ENCODE results near the gene RUFY4. TPM values are rescaled to one million over a fixed set of nuclear protein-coding genes. Genes with fewer than 3 reads are reported as not detected.

Gene RUFY4
- total and polyA plus RNA-seq, 2 donors (not counting 1 experiment from before 2014, with no cell fraction given) = not detected

DNA sequence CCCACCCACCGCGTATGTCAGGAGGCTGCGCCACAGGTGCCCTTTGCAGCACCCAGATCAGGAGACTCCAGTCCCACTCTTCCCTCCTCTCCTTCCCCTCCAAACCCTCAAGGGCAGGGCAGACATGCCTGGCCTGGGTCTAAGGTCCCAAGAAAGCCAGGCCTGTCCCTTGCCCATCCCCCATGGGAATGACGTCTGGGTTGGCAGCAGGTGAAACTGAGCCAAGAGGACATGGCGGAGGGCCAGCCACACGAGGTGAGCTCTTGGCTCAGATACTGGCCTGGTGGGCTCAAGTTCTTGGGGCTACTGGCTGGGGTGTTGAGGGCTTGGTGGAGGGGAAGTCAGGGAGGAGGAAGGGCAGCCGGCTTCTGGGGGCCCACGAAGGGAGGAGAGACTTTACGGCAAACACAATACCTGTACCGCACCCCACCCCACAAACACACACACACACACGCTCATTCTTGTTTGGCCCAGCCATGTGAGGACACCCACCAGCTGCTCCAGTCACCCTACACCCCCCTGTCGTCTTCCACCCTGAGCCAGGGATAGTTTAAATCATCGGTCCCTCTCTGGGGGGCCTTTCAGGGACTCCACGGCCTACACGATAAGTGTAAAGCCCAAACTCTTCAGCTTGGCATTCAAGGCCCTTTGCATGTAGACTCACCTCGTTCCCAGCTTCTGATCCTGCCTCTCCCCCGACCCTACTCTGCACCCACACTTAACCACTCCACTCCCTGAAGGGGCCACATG is 42.2 kb upstream of the RUFY4 start:
- no peaks in the 10 kb centered on the region for H3K36me3 ChIP-seq (ENCODE audit: control insufficient read depth, insufficient read depth, low read length)
- no peak overlapping the region for H3K9ac ChIP-seq (ENCODE audit: insufficient read depth, low read length)
- TF ChIP-seq, protein P1, sequence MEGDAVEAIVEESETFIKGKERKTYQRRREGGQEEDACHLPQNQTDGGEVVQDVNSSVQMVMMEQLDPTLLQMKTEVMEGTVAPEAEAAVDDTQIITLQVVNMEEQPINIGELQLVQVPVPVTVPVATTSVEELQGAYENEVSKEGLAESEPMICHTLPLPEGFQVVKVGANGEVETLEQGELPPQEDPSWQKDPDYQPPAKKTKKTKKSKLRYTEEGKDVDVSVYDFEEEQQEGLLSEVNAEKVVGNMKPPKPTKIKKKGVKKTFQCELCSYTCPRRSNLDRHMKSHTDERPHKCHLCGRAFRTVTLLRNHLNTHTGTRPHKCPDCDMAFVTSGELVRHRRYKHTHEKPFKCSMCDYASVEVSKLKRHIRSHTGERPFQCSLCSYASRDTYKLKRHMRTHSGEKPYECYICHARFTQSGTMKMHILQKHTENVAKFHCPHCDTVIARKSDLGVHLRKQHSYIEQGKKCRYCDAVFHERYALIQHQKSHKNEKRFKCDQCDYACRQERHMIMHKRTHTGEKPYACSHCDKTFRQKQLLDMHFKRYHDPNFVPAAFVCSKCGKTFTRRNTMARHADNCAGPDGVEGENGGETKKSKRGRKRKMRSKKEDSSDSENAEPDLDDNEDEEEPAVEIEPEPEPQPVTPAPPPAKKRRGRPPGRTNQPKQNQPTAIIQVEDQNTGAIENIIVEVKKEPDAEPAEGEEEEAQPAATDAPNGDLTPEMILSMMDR (conservative IDR thresholded peaks at IDR 0.05 in 1 of 2, IDR thresholded peaks at IDR 0.05 in 1 of 2; ENCODE audit: low read depth in 1 of 2, low read length in 2 of 2) = no peak
- no peak for TF ChIP-seq EZH2 (IDR thresholded peaks at IDR 0.05; ENCODE audit: low read length, missing control alignments)
- peaks cover 14% of the 10 kb centered on the region for H3K27me3 ChIP-seq (ENCODE audit: control insufficient read depth, insufficient read depth, low read length)
- no peaks in the 10 kb centered on the region for H4K20me1 ChIP-seq (ENCODE audit: control insufficient read depth, extremely low read depth, insufficient read depth, low read length)
- H3K4me3 ChIP-seq (replicated peaks in 1 of 4; ENCODE audit: control extremely low read depth in 1 of 4, insufficient read depth in 1 of 4, low read depth in 3 of 4, low read length in 4 of 4) = no peak overlapping the region
- no peak overlapping the region for H3K4me2 ChIP-seq (ENCODE audit: extremely low read depth, insufficient read depth, low read length)
- H3K79me2 ChIP-seq (ENCODE audit: control insufficient read depth, insufficient read depth, low read length) = no peaks in the 10 kb centered on the region
- H3K27ac ChIP-seq (ENCODE audit: insufficient read depth, low read length) = no peak overlapping the region
- no peaks in the 10 kb centered on the region for H3K9me3 ChIP-seq (ENCODE audit: control insufficient read depth, insufficient read depth, low read depth, low read length)
- H2AFZ ChIP-seq (ENCODE audit: low read length) = no peak overlapping the region
- DNase-seq (ENCODE audit: low read depth in 2 of 2) = no peak
- no peaks in the 10 kb centered on the region for H3K4me1 ChIP-seq (ENCODE audit: control insufficient read depth, extremely low read depth, insufficient read depth, low read length)

DNA sequence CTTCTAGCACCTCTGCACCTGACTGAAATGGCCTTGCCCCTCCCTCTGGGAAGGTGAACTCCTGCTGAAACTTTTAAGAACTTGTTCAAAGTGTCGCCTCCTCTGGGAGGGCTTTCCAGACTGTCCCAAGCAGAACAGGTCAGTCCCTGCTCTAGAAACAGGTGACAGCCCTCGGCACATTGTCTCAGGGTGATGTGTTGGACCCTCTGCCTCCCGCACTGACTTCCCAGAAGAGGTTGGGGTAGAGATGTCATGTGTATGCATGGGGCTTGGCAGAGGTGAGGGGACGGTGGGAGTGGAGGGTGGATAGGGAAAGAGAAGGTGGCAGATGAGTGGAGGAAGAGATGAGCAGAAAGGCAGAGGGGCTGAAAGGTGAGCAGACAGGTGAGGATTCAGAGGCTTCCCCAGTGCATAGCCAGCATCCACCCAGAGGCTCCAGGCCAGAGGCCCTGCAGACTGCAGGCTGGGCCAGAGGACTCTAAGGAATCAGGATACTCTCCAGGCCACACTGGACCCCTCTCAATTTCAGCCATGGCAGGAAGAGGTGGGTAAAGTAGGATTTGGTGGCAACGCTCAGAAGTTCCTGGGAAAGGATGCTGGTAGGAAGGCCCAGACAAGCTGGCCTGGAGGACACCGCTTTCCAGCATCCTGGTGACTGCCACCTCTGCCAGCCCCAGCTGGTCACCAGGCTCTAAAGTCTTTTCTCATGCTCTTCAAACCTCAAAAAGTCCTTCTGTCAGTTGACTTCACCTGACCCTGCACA is 41.4 kb upstream of the RUFY4 start:
- Histone ChIP-seq H3K27me3 (ENCODE audit: control insufficient read depth, insufficient read depth, low read length) (peaks cover 14% of the 10 kb centered on the region), H3K27ac (ENCODE audit: insufficient read depth, low read length) (no peak overlapping the region), H3K79me2 (ENCODE audit: control insufficient read depth, insufficient read depth, low read length) (no peaks in the 10 kb centered on the region), H3K9me3 (ENCODE audit: control insufficient read depth, insufficient read depth, low read depth, low read length) (no peaks in the 10 kb centered on the region), H3K36me3 (ENCODE audit: control insufficient read depth, insufficient read depth, low read length) (no peaks in the 10 kb centered on the region), H3K4me1 (ENCODE audit: control insufficient read depth, extremely low read depth, insufficient read depth, low read length) (no peaks in the 10 kb centered on the region), H2AFZ (ENCODE audit: low read length) (no peak overlapping the region), H3K9ac (ENCODE audit: insufficient read depth, low read length) (no peak overlapping the region), H3K4me2 (ENCODE audit: extremely low read depth, insufficient read depth, low read length) (no peak overlapping the region), H3K4me3 (replicated peaks in 1 of 4; ENCODE audit: control extremely low read depth in 1 of 4, insufficient read depth in 1 of 4, low read depth in 3 of 4, low read length in 4 of 4) (no peak overlapping the region), H4K20me1 (ENCODE audit: control insufficient read depth, extremely low read depth, insufficient read depth, low read length) (no peaks in the 10 kb centered on the region)
- no peak for DNase-seq (ENCODE audit: low read depth in 2 of 2)
- no peak for TF ChIP-seq EZH2 (IDR thresholded peaks at IDR 0.05; ENCODE audit: low read length, missing control alignments)
- TF ChIP-seq, protein P1 (conservative IDR thresholded peaks at IDR 0.05 in 1 of 2, IDR thresholded peaks at IDR 0.05 in 1 of 2; ENCODE audit: low read depth in 1 of 2, low read length in 2 of 2) = no peak

DNA sequence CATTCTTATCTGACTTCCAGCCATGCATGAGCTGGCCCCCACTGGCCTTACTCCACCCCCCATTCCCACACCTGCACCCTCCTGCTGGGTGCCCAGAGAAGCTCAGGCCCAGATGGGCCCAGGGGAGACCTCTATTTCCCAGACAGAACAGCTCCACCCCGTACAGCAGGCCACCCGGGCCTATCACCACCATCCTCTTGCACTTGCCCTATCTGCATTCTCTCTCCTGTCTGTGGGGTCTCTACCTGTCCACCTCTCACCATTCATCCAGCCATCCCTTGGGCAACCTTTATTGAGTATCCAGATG is 40.9 kb upstream of the RUFY4 start:
- DNase-seq (ENCODE audit: low read depth in 2 of 2) = no peak
- H2AFZ ChIP-seq (ENCODE audit: low read length) = no peak overlapping the region
- peaks cover 18% of the 10 kb centered on the region for H3K27me3 ChIP-seq (ENCODE audit: control insufficient read depth, insufficient read depth, low read length)
- H4K20me1 ChIP-seq (ENCODE audit: control insufficient read depth, extremely low read depth, insufficient read depth, low read length) = no peaks in the 10 kb centered on the region
- H3K9ac ChIP-seq (ENCODE audit: insufficient read depth, low read length) = no peak overlapping the region
- H3K4me1 ChIP-seq (ENCODE audit: control insufficient read depth, extremely low read depth, insufficient read depth, low read length) = no peaks in the 10 kb centered on the region
- no peak overlapping the region for H3K4me3 ChIP-seq (replicated peaks in 1 of 4; ENCODE audit: control extremely low read depth in 1 of 4, insufficient read depth in 1 of 4, low read depth in 3 of 4, low read length in 4 of 4)
- TF ChIP-seq, protein P1 (conservative IDR thresholded peaks at IDR 0.05 in 1 of 2, IDR thresholded peaks at IDR 0.05 in 1 of 2; ENCODE audit: low read depth in 1 of 2, low read length in 2 of 2) = no peak
- no peak for TF ChIP-seq EZH2 (IDR thresholded peaks at IDR 0.05; ENCODE audit: low read length, missing control alignments)
- H3K9me3 ChIP-seq (ENCODE audit: control insufficient read depth, insufficient read depth, low read depth, low read length) = no peaks in the 10 kb centered on the region
- no peaks in the 10 kb centered on the region for H3K79me2 ChIP-seq (ENCODE audit: control insufficient read depth, insufficient read depth, low read length)
- no peak overlapping the region for H3K4me2 ChIP-seq (ENCODE audit: extremely low read depth, insufficient read depth, low read length)
- H3K27ac ChIP-seq (ENCODE audit: insufficient read depth, low read length) = no peak overlapping the region
- H3K36me3 ChIP-seq (ENCODE audit: control insufficient read depth, insufficient read depth, low read length) = no peaks in the 10 kb centered on the region
